Mesendoderm (in vitro differentiated cells): Measurements from ENCODE around the gene OR6K3.

Experiments
- DNase-seq: peaks from one replicate; pipeline ENCODE4 v3.0.0; 2013
- H2AK5ac ChIP-seq: 2 replicates; pipeline ENCODE4 v1.6.1; 2013; ENCODE audit warnings: low read length, inconsistent platforms
- H2BK120ac ChIP-seq: 2 replicates; pipeline ENCODE4 v1.6.1; 2013; ENCODE audit warnings: low read depth, mild to moderate bottlenecking, low read length, moderate library complexity, mixed read lengths
- H2BK15ac ChIP-seq: replicated peaks from 2 replicates; pipeline ENCODE4 v1.6.1; 2013; ENCODE audit warnings: low read depth, mild to moderate bottlenecking, moderate library complexity
- H2BK5ac ChIP-seq: 2 replicates; pipeline ENCODE4 v1.6.1; 2013; ENCODE audit warnings: low read length, inconsistent platforms
- H3K18ac ChIP-seq: 2 replicates; pipeline ENCODE4 v1.6.1; 2013; ENCODE audit warnings: mild to moderate bottlenecking, low read length, mixed read lengths
- H3K23ac ChIP-seq: one replicate; pipeline ENCODE4 v1.6.1; 2013; ENCODE audit warnings: low read length
- H3K27ac ChIP-seq: 2 replicates; pipeline ENCODE4 v1.5.1; 2013; ENCODE audit warnings: low read depth, mild to moderate bottlenecking, inconsistent platforms, low read length, moderate library complexity
- H3K27me3 ChIP-seq: 2 replicates; pipeline ENCODE4 v1.6.1; 2013; ENCODE audit warnings: low read length, control low read depth, mild to moderate bottlenecking, inconsistent platforms; ENCODE audit not compliant: insufficient read depth, poor library complexity
- H3K36me3 ChIP-seq: 2 replicates; pipeline ENCODE4 v1.6.1; 2013; ENCODE audit warnings: low read length, inconsistent platforms; ENCODE audit not compliant: control insufficient read depth, insufficient read depth
- H3K4ac ChIP-seq: one replicate; pipeline ENCODE4 v1.6.1; 2013; ENCODE audit warnings: low read depth, mild to moderate bottlenecking, low read length, moderate library complexity
- H3K4me1 ChIP-seq: 2 replicates; pipeline ENCODE4 v1.6.1; 2013; ENCODE audit warnings: low read depth, low read length, inconsistent platforms; ENCODE audit not compliant: control insufficient read depth
- H3K4me2 ChIP-seq: 2 replicates; pipeline ENCODE4 v1.6.1; 2013; ENCODE audit warnings: low read length
- H3K4me3 ChIP-seq: 2 replicates; pipeline ENCODE4 v1.5.1; 2013; ENCODE audit warnings: mild to moderate bottlenecking, low read length
- H3K56ac ChIP-seq: one replicate; pipeline ENCODE4 v1.6.1; 2013; ENCODE audit warnings: low read length
- H3K79me1 ChIP-seq: 2 replicates; pipeline ENCODE4 v1.6.1; 2013; ENCODE audit warnings: low read length, inconsistent platforms
- H3K79me2 ChIP-seq: 2 replicates; pipeline ENCODE4 v1.6.1; 2013; ENCODE audit warnings: mild to moderate bottlenecking, low read length; ENCODE audit not compliant: control insufficient read depth, insufficient read depth
- H3K9ac ChIP-seq: 2 replicates; pipeline ENCODE4 v1.6.1; 2013; ENCODE audit warnings: low read length, inconsistent platforms
- H4K5ac ChIP-seq: one replicate; pipeline ENCODE4 v1.6.1; 2013; ENCODE audit warnings: low read length
- H4K8ac ChIP-seq: one replicate; pipeline ENCODE4 v1.6.1; 2013; ENCODE audit warnings: low read depth, mild to moderate bottlenecking, control low read depth, low read length, moderate library complexity
- WGBS: extraction: QIAGEN DNeasy Blood & Tissue Kit; methylation state at CpG from one replicate; pipeline ENCODE4 v1.1.7; 2013; ENCODE audit warnings: low lambda C conversion rate, missing lambda C conversion rate; ENCODE audit not compliant: insufficient coverage; ENCODE audit errors: extremely low coverage; 5-methylcytosine and 5-hydroxymethylcytosine counted together

Gene OR6K3

DNA sequence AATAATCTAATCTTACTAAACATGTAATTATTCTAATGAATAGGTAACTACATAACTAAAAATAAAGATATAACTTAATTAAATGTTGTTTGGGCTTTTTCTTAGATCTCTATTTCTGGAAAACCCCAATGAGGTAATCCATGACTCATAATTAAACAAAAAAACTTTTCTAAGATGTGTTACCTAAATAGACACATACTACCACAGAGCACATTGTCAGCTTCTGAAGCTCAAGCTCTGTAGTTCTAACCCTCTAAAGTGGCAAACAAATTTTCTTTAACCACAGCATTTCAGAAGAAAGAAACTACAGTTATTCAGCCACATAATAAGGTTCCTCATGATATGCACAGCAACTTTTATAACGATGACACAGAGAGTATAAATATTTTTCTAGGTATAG lies 4.2 kb downstream of the OR6K3 start:
- Histone ChIP-seq H4K5ac (no peak overlapping the region), H3K56ac (no peak overlapping the region), H3K36me3 (no peaks in the 10 kb centered on the region), H4K8ac (no peak overlapping the region), H2BK120ac (no peak overlapping the region), H3K4me1 (no peaks in the 10 kb centered on the region), H3K4me2 (no peak overlapping the region), H3K9ac (no peak overlapping the region), H3K4ac (no peak overlapping the region), H3K79me1 (no peaks in the 10 kb centered on the region), H2BK5ac (no peak overlapping the region), H2AK5ac (no peak overlapping the region), H3K4me3 (no peak overlapping the region), H3K27me3 (no peaks in the 10 kb centered on the region), H3K18ac (no peak overlapping the region), H2BK15ac (no peak overlapping the region), H3K79me2 (no peaks in the 10 kb centered on the region), H3K23ac (no peak overlapping the region), H3K27ac (no peak overlapping the region)
- WGBS: no CpG with 5 or more reads among the region's 1 CpG
- DNase-seq: no peak

DNA sequence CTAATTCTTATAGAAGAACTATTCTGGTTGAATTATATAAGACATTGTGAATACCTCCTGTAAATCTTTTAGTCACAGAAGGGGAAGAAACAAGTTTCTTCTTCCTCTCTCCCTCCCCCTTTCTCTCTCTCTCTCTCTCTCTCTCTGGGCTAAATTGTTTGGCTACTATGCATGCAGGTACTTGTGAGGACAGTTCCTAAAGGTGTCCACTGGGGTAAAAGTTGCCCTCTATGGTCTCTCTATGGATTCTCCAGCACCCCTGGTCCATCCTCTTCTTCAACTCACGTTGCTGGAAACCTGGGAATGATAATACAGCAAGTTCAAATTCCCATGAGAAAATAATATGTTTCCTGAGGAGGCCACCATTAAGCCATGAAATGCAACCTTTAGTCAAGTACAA lies 5.8 kb downstream of the OR6K3 start:
- WGBS: no CpG with 5 or more reads among the region's 1 CpG
- H3K9ac ChIP-seq: no peak overlapping the region
- H3K27me3 ChIP-seq: no peaks in the 10 kb centered on the region
- H4K8ac ChIP-seq: no peak overlapping the region
- H3K79me2 ChIP-seq: no peaks in the 10 kb centered on the region
- H2BK5ac ChIP-seq: no peak overlapping the region
- H3K56ac ChIP-seq: no peak overlapping the region
- H3K79me1 ChIP-seq: no peaks in the 10 kb centered on the region
- H3K23ac ChIP-seq: no peak overlapping the region
- H2BK15ac ChIP-seq: no peak overlapping the region
- no peak overlapping the region for H3K18ac ChIP-seq
- H3K4me3 ChIP-seq: no peak overlapping the region
- H3K27ac ChIP-seq: no peak overlapping the region
- no peaks in the 10 kb centered on the region for H3K36me3 ChIP-seq
- H3K4me1 ChIP-seq: no peaks in the 10 kb centered on the region
- no peak overlapping the region for H3K4ac ChIP-seq
- DNase-seq: no peak
- H2AK5ac ChIP-seq: no peak overlapping the region
- no peak overlapping the region for H3K4me2 ChIP-seq
- no peak overlapping the region for H4K5ac ChIP-seq
- no peak overlapping the region for H2BK120ac ChIP-seq

DNA sequence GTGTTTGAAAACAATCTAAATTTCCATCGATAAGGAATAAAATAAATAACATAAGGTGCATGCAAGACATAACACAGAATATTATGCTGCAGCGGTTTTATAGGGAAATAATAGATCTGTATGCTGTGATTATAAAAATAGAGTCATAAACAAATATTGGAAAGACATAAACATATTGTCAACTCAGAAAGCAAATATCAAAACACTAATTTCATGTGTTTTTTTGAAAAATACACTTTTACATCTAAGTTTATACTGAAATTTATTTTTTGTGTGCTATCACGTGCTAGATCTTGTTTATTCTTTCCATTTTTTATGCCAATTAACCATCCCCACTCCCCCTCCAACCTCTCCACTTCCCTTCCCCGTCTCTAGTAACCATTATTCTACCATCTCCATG lies 9.4 kb downstream of the OR6K3 start:
- Histone ChIP-seq H3K4me2 (no peak overlapping the region), H2BK5ac (no peak overlapping the region), H3K4me3 (no peak overlapping the region), H3K27ac (no peak overlapping the region), H3K23ac (no peak overlapping the region), H2BK120ac (no peak overlapping the region), H3K18ac (no peak overlapping the region), H3K36me3 (no peaks in the 10 kb centered on the region), H4K8ac (no peak overlapping the region), H3K4me1 (no peaks in the 10 kb centered on the region), H3K56ac (no peak overlapping the region), H4K5ac (no peak overlapping the region), H3K27me3 (no peaks in the 10 kb centered on the region), H3K9ac (no peak overlapping the region), H2BK15ac (no peak overlapping the region), H3K79me1 (no peaks in the 10 kb centered on the region), H3K4ac (no peak overlapping the region), H2AK5ac (no peak overlapping the region), H3K79me2 (no peaks in the 10 kb centered on the region)
- WGBS: 100% methylated on average over 1 of the region's 4 CpGs
- DNase-seq: no peak

DNA sequence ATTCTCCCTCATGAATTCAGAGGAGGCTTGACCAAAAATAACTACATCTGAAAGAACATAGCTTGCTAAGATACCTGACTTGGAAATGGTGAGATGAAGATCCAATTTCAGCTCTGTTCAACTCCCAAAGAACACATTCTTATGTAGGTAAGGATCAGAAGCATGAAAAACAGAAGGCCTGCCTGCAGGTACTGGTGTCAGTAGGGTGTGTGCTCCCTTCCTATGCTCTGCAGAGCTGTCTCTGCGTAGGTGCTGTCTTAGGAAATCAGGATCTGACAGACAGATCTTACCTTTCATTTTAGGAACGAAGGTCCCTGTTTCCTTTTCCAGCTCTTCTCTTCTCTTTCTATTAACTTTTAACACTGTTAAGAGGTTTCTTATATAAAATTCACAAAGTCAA lies 14.4 kb downstream of the OR6K3 start:
- H3K4ac ChIP-seq: no peak overlapping the region
- DNase-seq: peak; percentile 1
- H3K27me3 ChIP-seq: no peaks in the 10 kb centered on the region
- H3K79me2 ChIP-seq: no peaks in the 10 kb centered on the region
- H2BK5ac ChIP-seq: no peak overlapping the region
- no peak overlapping the region for H3K23ac ChIP-seq
- H3K4me3 ChIP-seq: no peak overlapping the region
- no peak overlapping the region for H4K8ac ChIP-seq
- no peak overlapping the region for H3K18ac ChIP-seq
- H3K27ac ChIP-seq: no peak overlapping the region
- no peak overlapping the region for H3K4me2 ChIP-seq
- H3K56ac ChIP-seq: no peak overlapping the region
- WGBS: no CpG with 5 or more reads among the region's 2 CpGs
- no peak overlapping the region for H2AK5ac ChIP-seq
- no peak overlapping the region for H4K5ac ChIP-seq
- H3K79me1 ChIP-seq: no peaks in the 10 kb centered on the region
- no peaks in the 10 kb centered on the region for H3K36me3 ChIP-seq
- no peak overlapping the region for H3K9ac ChIP-seq
- no peaks in the 10 kb centered on the region for H3K4me1 ChIP-seq
- H2BK15ac ChIP-seq: no peak overlapping the region
- H2BK120ac ChIP-seq: no peak overlapping the region

DNA sequence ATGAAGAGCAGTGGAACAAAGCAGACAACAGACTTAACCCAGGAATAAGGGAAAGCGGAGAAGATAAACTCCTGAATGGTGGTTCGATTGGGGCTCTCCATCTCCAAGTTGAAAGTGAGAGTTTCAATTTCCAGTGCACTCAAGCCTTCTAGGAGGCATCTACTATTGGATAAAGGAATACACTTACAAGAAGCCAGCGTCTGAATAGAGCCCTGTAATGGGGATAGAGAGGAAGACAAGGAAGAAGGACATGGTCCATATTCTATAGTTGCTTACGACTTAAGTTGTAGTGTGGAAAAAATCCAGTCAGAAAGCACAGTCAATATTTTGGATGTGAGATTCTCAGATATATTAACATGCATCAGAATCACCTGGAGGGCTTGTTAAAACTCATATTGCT lies 20.0 kb downstream of the OR6K3 start, which contains the start of gene OR6K2:
Gene OR6K2, minus strand, starts transcription at position 101 of the 400 bp plus-strand sequence. Its CDS starts 0 bp downstream, at position 101.
- H3K4me3 ChIP-seq: no peak within 1 kb of the TSS
- no peak within 1 kb of the TSS for H3K23ac ChIP-seq
- H3K4ac ChIP-seq: no peak within 1 kb of the TSS
- H3K4me1 ChIP-seq: no peaks in the 10 kb centered on the region
- no peak within 1 kb of the TSS for H3K27ac ChIP-seq
- H3K79me1 ChIP-seq: no peaks in the 10 kb centered on the region
- H2AK5ac ChIP-seq: no peak within 1 kb of the TSS
- no peak within 1 kb of the TSS for H4K5ac ChIP-seq
- H3K79me2 ChIP-seq: no peaks in the 10 kb centered on the region
- no peak within 1 kb of the TSS for H3K56ac ChIP-seq
- H2BK120ac ChIP-seq: no peak within 1 kb of the TSS
- no peak within 1 kb of the TSS for H3K4me2 ChIP-seq
- H3K18ac ChIP-seq: no peak within 1 kb of the TSS
- no peaks in the 10 kb centered on the region for H3K27me3 ChIP-seq
- no CpG with 5 or more reads among the region's 4 CpGs for WGBS
- no peak within 1 kb of the TSS for H2BK15ac ChIP-seq
- no peak within 1 kb of the TSS for H2BK5ac ChIP-seq
- no peak for DNase-seq
- H3K9ac ChIP-seq: no peak within 1 kb of the TSS
- H3K36me3 ChIP-seq: no peaks in the 10 kb centered on the region
- H4K8ac ChIP-seq: no peak within 1 kb of the TSS

DNA sequence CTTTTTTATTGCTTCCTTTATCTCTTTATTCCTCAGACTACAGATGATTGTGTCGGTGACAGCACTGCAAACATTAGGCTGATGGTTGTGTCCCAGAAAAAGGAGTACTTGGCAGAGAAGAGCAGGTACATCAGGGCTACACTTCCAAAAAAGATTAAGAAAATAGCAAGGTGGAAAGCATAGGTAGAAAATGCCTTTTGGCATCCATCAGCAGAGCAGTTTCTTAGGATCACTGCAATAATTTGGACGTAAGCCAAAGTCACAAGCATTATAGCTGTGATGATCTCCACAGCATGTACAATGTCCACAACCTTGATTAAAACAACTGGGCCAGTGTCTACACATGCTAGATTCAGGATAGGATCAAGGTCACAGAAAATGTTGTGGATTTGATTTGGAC lies 25.9 kb downstream of the OR6K3 start:
- Histone ChIP-seq H3K27ac (no peak overlapping the region), H3K79me1 (no peaks in the 10 kb centered on the region), H3K27me3 (no peaks in the 10 kb centered on the region), H2BK15ac (no peak overlapping the region), H3K23ac (no peak overlapping the region), H4K8ac (no peak overlapping the region), H4K5ac (no peak overlapping the region), H3K18ac (no peak overlapping the region), H3K9ac (no peak overlapping the region), H2AK5ac (no peak overlapping the region), H3K79me2 (no peaks in the 10 kb centered on the region), H3K4me1 (no peaks in the 10 kb centered on the region), H3K4me2 (no peak overlapping the region), H3K4me3 (no peak overlapping the region), H2BK5ac (no peak overlapping the region), H2BK120ac (no peak overlapping the region), H3K36me3 (no peaks in the 10 kb centered on the region), H3K4ac (no peak overlapping the region), H3K56ac (no peak overlapping the region)
- DNase-seq: no peak
- no CpG with 5 or more reads among the region's 2 CpGs for WGBS
